CD8-positive, alpha-beta memory T cell (primary cell): ENCODE measurements around the gene PRKAG3. TPM values are rescaled to one million over a fixed set of nuclear protein-coding genes. Genes with fewer than 3 reads are reported as not detected.

ENCODE experiments used
- CTCF ChIA-PET: fragments of 350-600 bp; sonication (Branson Sonifier 250); formaldehyde crosslinking; loops from one replicate; lab custom pipeline; 2021; ENCODE audit warnings: antibody characterized with exemption; lab: Charles Lee
- POLR2A ChIA-PET: fragments of 350-600 bp; sonication (Branson Sonifier 250); formaldehyde crosslinking; loops from one replicate; lab custom pipeline; 2021; ENCODE audit warnings: antibody characterized with exemption; lab: Charles Lee
- DNase-seq, 5 donors: peaks; one replicate each; pipeline versions ENCODE4 v3.0.0 to v3.0.0-alpha.2; 2020 to 2022; ENCODE audit warnings: mixed read lengths in 1 of 5
- H3K27ac ChIP-seq: one replicate; pipeline ENCODE4 v1.7.0; 2013; ENCODE audit warnings: low read depth, mild to moderate bottlenecking, low read length, moderate library complexity
- H3K27me3 ChIP-seq: 2 replicates; pipeline ENCODE4 v1.7.0; 2013; ENCODE audit warnings: low read length, mild to moderate bottlenecking; ENCODE audit not compliant: insufficient read depth, poor library complexity, severe bottlenecking
- H3K36me3 ChIP-seq: 2 replicates; pipeline ENCODE4 v1.7.0; 2013; ENCODE audit warnings: mild to moderate bottlenecking, low read length, moderate library complexity; ENCODE audit not compliant: insufficient read depth
- H3K4me1 ChIP-seq: 2 replicates; pipeline ENCODE4 v1.7.0; 2013; ENCODE audit warnings: mild to moderate bottlenecking, low read length, moderate library complexity; ENCODE audit not compliant: insufficient read depth
- H3K4me3 ChIP-seq: 2 replicates; pipeline ENCODE4 v1.7.0; 2013; ENCODE audit warnings: mild to moderate bottlenecking, low read length
- H3K9me3 ChIP-seq: 2 replicates; pipeline ENCODE4 v1.7.0; 2013; ENCODE audit warnings: mild to moderate bottlenecking, low read length
- H3K27ac Mint-ChIP-seq, 8 donors: one replicate each; pipeline ENCODE4 v1.8.0; 2020 to 2021; ENCODE audit warnings: mixed read lengths in 8 of 8, mild to moderate bottlenecking in 6 of 8, inconsistent platforms in 3 of 8, moderate library complexity in 3 of 8
- H3K27me3 Mint-ChIP-seq, 2 donors: one replicate each; pipeline ENCODE4 v1.8.0; 2020 to 2021; ENCODE audit warnings: mixed read lengths in 2 of 2, mild to moderate bottlenecking in 1 of 2, moderate library complexity in 1 of 2
- H3K36me3 Mint-ChIP-seq, 3 donors: one replicate each; pipeline ENCODE4 v1.8.0; 2020 to 2021; ENCODE audit warnings: mixed read lengths in 3 of 3, inconsistent platforms in 1 of 3, mild to moderate bottlenecking in 1 of 3
- H3K4me1 Mint-ChIP-seq, 3 donors: one replicate each; pipeline ENCODE4 v1.8.0; 2020 to 2021; ENCODE audit warnings: mixed read lengths in 3 of 3, inconsistent platforms in 1 of 3, mild to moderate bottlenecking in 1 of 3
- H3K4me3 Mint-ChIP-seq, 7 donors: one replicate each; pipeline ENCODE4 v1.8.0; 2020 to 2021; ENCODE audit warnings: mixed read lengths in 7 of 7, mild to moderate bottlenecking in 6 of 7, moderate library complexity in 4 of 7, inconsistent platforms in 2 of 7
- H3K9me3 Mint-ChIP-seq, 5 donors: one replicate each; pipeline ENCODE4 v1.8.0; 2020 to 2022; ENCODE audit warnings: mixed read lengths in 5 of 5, mild to moderate bottlenecking in 3 of 5, moderate library complexity in 2 of 5, inconsistent platforms in 1 of 5
- polyA plus RNA-seq: library from polyadenylated mRNA; unstranded; fragments of 300-500 nt; fragmentation: Illumina TruSeq; gene quantifications from one replicate; pipeline ENCODE4 v1.2.3, GENCODE V29; 2021
- total RNA-seq, 2 experiments: library from RNA; stranded (reverse); gene quantifications; one replicate each; pipeline ENCODE4 v1.2.3, GENCODE V29; 2021

The PRKAG3 gene
- total and polyA plus RNA-seq, 3 experiments from 2014 or later, result not detected

- peaks cover under 1 to 10% (median 5%) of the 10 kb centered on the region in 5 donors for H3K9me3 Mint-ChIP-seq
- POLR2A ChIA-PET, result no interaction called here
- Histone ChIP-seq H3K27ac (no peak overlapping the region), H3K9me3 (no peaks in the 10 kb centered on the region), H3K4me1 (no peaks in the 10 kb centered on the region), H3K4me3 (no peak overlapping the region), H3K27me3 (peaks cover 9% of the 10 kb centered on the region), H3K36me3 (no peaks in the 10 kb centered on the region)
- H3K36me3 Mint-ChIP-seq, result peaks cover 3 to 20% (median 8%) of the 10 kb centered on the region in 3 donors
- H3K27ac Mint-ChIP-seq, result peak overlapping the region in 1 of 8 donors; percentile 2
- H3K4me1 Mint-ChIP-seq, result peaks cover 0 to 6% (median 1%) of the 10 kb centered on the region in 3 donors
- H3K27me3 Mint-ChIP-seq, result peaks cover 32 to 54% of the 10 kb centered on the region in 2 donors
- DNase-seq, result no peak
- CTCF ChIA-PET, result no interaction called here
- no peak overlapping the region for H3K4me3 Mint-ChIP-seq
Observed at GRCh38 chr2:218782528-218782844, 49.1 kb downstream of the PRKAG3 start.

DNA sequence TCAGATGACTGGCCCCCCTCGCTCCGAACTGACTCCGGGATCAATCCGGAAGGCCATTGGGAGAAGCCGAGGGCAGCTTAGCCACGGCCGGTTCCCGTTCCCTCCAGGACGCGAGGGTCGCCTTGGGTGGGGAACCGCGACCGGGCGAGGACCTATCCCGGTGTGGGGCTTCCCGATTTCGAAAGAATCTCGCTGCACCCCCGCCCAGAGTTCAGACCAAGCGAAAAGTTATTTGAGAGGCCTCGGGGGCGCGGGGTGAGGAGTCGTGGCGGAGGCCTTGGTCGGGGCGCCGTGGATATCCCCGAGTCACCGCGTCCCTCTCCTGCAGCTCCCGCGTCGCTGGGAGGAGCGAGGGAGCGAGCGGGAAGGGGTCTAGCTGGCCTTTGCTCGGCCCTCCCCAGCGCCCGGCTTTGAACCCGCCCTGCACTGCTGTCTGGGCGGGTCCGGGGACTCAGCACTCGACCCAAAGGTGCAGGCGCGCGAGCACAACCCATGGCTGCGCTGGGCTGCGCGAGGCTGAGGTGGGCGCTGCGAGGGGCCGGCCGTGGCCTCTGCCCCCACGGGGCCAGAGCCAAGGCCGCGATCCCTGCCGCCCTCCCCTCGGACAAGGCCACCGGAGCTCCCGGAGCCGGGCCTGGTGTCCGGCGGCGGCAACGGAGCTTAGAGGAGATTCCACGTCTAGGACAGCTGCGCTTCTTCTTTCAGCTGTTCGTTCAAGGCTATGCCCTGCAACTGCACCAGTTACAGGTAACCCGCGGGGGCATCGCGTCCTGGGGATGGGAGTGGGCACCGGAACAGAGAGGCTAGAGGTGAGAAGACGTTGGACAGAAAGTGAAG, 49.7 kb downstream of the PRKAG3 start, which contains the start of gene CYP27A1:
CYP27A1 (plus strand) TSS at position 457 of the 837 bp plus-strand sequence; CDS start at position 493, 36 bp downstream.
- POLR2A ChIA-PET, result no interaction called here
- Mint-ChIP-seq H3K27me3 (peaks cover 31 to 52% of the 10 kb centered on the region in 2 donors), H3K27ac (peak within 1 kb of the TSS in 1 of 8 donors; percentile 2)

DNA sequence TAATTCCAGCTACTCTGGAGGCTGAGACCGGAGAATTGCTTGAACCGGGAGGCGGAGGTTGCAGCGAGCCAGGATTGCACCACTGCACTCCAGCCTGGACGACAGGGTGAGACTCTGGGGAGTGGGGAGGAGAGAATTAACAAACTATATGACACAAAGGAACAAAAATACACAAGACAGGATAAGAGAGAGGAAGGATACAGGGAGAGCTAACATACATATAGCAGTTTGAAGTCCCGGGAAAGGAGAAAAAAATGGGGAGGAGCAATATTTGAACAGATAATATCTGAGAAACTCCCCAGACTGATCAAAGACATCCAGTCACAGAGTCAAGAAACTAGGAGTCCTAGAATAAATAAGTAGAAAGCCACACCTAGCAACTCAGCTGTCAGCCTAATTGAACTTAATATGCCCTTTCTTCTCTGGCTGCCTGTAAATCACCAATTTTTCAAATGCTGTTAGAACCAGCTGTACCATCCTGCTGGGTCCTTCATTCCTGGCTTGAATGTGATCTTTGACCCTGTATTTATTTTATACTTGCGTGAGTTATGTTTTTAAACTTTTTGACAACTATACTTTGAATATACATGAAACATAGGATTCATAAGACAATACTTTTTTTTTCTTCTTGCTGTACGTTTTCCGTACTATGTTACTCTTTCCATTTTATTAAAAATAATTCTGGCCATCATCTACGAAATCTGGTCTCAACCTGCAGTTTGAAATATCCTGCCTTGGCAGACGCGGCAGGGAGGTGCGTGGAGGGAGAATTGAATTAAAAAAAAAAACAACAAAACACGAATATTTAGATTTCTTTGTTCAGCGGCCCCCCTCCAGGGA, 50.5 kb downstream of the PRKAG3 start:
- DNase-seq, result no peak
- Mint-ChIP-seq H3K27me3 (peaks cover 36 to 52% of the 10 kb centered on the region in 2 donors), H3K9me3 (peaks cover 6 to 18% (median 16%) of the 10 kb centered on the region in 5 donors), H3K27ac (no peak overlapping the region), H3K4me1 (peaks cover 0 to 6% (median 1%) of the 10 kb centered on the region in 3 donors), H3K4me3 (peak overlapping the region in 2 of 7 donors; percentile 3 to 31), H3K36me3 (peaks cover 9 to 33% (median 13%) of the 10 kb centered on the region in 3 donors)
- peaks cover 9% of the 10 kb centered on the region for H3K27me3 ChIP-seq
- no peak overlapping the region for H3K4me3 ChIP-seq
- ChIA-PET POLR2A (no interaction called here), CTCF (no interaction called here)
- H3K4me1 ChIP-seq, result no peaks in the 10 kb centered on the region
- no peaks in the 10 kb centered on the region for H3K36me3 ChIP-seq
- no peak overlapping the region for H3K27ac ChIP-seq
- H3K9me3 ChIP-seq, result no peaks in the 10 kb centered on the region

More for the DNA sequence above, 49.7 kb downstream of the PRKAG3 start, which contains the start of gene CYP27A1:
- no peak within 1 kb of the TSS for H3K27ac ChIP-seq
- no peaks in the 10 kb centered on the region for H3K9me3 ChIP-seq
- peak within 1 kb of the TSS in 2 of 7 donors; percentile 3 to 31 for H3K4me3 Mint-ChIP-seq
- no peaks in the 10 kb centered on the region for H3K4me1 ChIP-seq
- H3K27me3 ChIP-seq, result peaks cover 9% of the 10 kb centered on the region
- H3K36me3 Mint-ChIP-seq, result peaks cover 7 to 26% (median 11%) of the 10 kb centered on the region in 3 donors
- CTCF ChIA-PET, result no interaction called here
- peaks cover 6 to 15% (median 10%) of the 10 kb centered on the region in 5 donors for H3K9me3 Mint-ChIP-seq
- DNase-seq, result no peak
- no peak within 1 kb of the TSS for H3K4me3 ChIP-seq
- no peaks in the 10 kb centered on the region for H3K36me3 ChIP-seq
- peaks cover 0 to 6% (median 1%) of the 10 kb centered on the region in 3 donors for H3K4me1 Mint-ChIP-seq

- H3K27ac ChIP-seq, result no peak overlapping the region
- no peaks in the 10 kb centered on the region for H3K9me3 ChIP-seq
- ChIA-PET POLR2A (no interaction called here), CTCF (no interaction called here)
- H3K36me3 Mint-ChIP-seq, result peaks cover 10 to 39% (median 14%) of the 10 kb centered on the region in 3 donors
- H3K27me3 Mint-ChIP-seq, result peaks cover 37 to 52% of the 10 kb centered on the region in 2 donors
- H3K4me3 Mint-ChIP-seq, result no peak overlapping the region
- H3K9me3 Mint-ChIP-seq, result peaks cover 6 to 24% (median 17%) of the 10 kb centered on the region in 5 donors
- H3K27me3 ChIP-seq, result peaks cover 9% of the 10 kb centered on the region
- H3K4me1 ChIP-seq, result no peaks in the 10 kb centered on the region
- H3K4me1 Mint-ChIP-seq, result peaks cover 0 to 6% (median 1%) of the 10 kb centered on the region in 3 donors
- no peak overlapping the region for H3K4me3 ChIP-seq
- H3K36me3 ChIP-seq, result no peaks in the 10 kb centered on the region
- no peak overlapping the region for H3K27ac Mint-ChIP-seq
- DNase-seq, result no peak
Observed at GRCh38 chr2:218780046-218780445, 51.6 kb downstream of the PRKAG3 start.

GRCh38 chr2:218777276-218777990, 54.2 kb downstream of the PRKAG3 start:
- CTCF ChIA-PET, result no interaction called here
- Histone ChIP-seq H3K9me3 (no peaks in the 10 kb centered on the region), H3K36me3 (no peaks in the 10 kb centered on the region), H3K27me3 (peaks cover 6% of the 10 kb centered on the region), H3K27ac (no peak overlapping the region), H3K4me3 (no peak overlapping the region), H3K4me1 (no peaks in the 10 kb centered on the region)
- POLR2A ChIA-PET, result no interaction called here
- peaks cover 14 to 49% (median 15%) of the 10 kb centered on the region in 3 donors for H3K36me3 Mint-ChIP-seq
- H3K9me3 Mint-ChIP-seq, result peaks cover 6 to 24% (median 17%) of the 10 kb centered on the region in 5 donors
- peaks cover 0 to 6% (median 1%) of the 10 kb centered on the region in 3 donors for H3K4me1 Mint-ChIP-seq
- H3K4me3 Mint-ChIP-seq, result peak overlapping the region in 1 of 7 donors; percentile 10
- peaks cover 27 to 40% of the 10 kb centered on the region in 2 donors for H3K27me3 Mint-ChIP-seq
- no peak overlapping the region for H3K27ac Mint-ChIP-seq
- DNase-seq, result no peak

- Histone ChIP-seq H3K27me3 (peaks cover 4% of the 10 kb centered on the region), H3K27ac (no peak overlapping the region), H3K36me3 (no peaks in the 10 kb centered on the region), H3K4me3 (no peak overlapping the region), H3K4me1 (no peaks in the 10 kb centered on the region), H3K9me3 (no peaks in the 10 kb centered on the region)
- Mint-ChIP-seq H3K27me3 (peaks cover 24 to 35% of the 10 kb centered on the region in 2 donors), H3K36me3 (peaks cover 15 to 56% (median 19%) of the 10 kb centered on the region in 3 donors), H3K4me3 (no peak overlapping the region), H3K27ac (no peak overlapping the region), H3K9me3 (peaks cover 6 to 24% (median 17%) of the 10 kb centered on the region in 5 donors), H3K4me1 (peaks cover 0 to 5% (median 0%) of the 10 kb centered on the region in 3 donors)
- CTCF ChIA-PET, result no interaction called here
- no peak for DNase-seq
- POLR2A ChIA-PET, result no interaction called here
Observed at GRCh38 chr2:218776488-218776887, 55.1 kb downstream of the PRKAG3 start.

GRCh38 chr2:218773881-218774280, 57.7 kb downstream of the PRKAG3 start:
- Mint-ChIP-seq H3K27me3 (peaks cover 11% of the 10 kb centered on the region in 2 donors), H3K4me1 (no peaks in the 10 kb centered on the region), H3K36me3 (peaks cover 13 to 54% (median 26%) of the 10 kb centered on the region in 3 donors), H3K9me3 (peaks cover 6 to 22% (median 19%) of the 10 kb centered on the region in 5 donors), H3K4me3 (no peak overlapping the region), H3K27ac (no peak overlapping the region)
- ChIA-PET CTCF (no interaction called here), POLR2A (no interaction called here)
- H3K36me3 ChIP-seq, result no peaks in the 10 kb centered on the region
- H3K4me3 ChIP-seq, result no peak overlapping the region
- H3K4me1 ChIP-seq, result no peaks in the 10 kb centered on the region
- DNase-seq, result no peak
- H3K27ac ChIP-seq, result no peak overlapping the region
- no peaks in the 10 kb centered on the region for H3K27me3 ChIP-seq
- no peaks in the 10 kb centered on the region for H3K9me3 ChIP-seq
